B cell (primary cell): ENCODE results near the gene HS2ST1.

Experiments used
- CTCF ChIP-seq: fragments of 200-600 bp; IDR thresholded peaks from one replicate; pipeline ENCODE4 v1.8.0; 2022; ENCODE audit warnings: antibody characterized with exemption, mild to moderate bottlenecking
- EZH2 ChIP-seq: IDR thresholded peaks from 2 replicates; pipeline ENCODE4 v1.6.1; 2012; ENCODE audit warnings: borderline replicate concordance, low read depth, mild to moderate bottlenecking, moderate library complexity, low read length; ENCODE audit not compliant: insufficient read depth, poor library complexity, severe bottlenecking

- TF ChIP-seq CTCF (no peak), EZH2 (no peak)
Observed at GRCh38 chr1:87115317-87115890, 201.0 kb downstream of the HS2ST1 start.
